ENCODE data around the gene TMEM147.

DNA sequence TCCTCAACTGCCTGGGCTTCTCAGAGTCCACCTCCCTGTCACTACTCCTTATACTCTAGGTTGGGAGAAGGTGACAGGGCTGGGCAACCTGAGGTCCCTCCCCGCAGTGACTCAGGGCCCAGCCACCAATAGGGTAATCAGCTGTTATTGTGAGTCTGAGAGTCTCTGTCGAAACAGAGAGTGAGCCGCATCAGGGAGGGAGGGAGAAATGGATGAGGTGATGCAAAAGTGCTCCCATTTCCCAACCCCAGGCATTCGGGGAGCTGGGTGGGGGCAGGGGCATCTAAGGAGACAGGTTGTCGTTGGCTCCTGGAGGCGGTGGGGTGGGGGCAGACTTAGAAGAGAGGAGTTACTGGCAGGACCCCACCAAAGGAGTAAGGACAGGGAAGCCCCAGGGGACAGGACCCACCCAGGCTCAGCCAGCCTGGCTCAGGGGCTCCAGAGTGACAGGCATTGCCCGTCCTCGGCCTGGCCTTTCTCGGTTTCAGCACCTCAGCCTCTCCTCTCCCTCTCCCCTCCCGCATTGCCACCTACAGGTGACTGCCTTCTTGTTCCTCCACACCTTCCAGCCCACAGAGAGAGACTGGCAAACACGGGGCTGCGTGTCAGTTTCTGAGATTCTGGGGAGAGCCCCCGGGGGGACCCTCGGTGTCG lies 31.7 kb upstream of the TMEM147 start, which contains the start of gene DMKN:
- TF ChIP-seq, protein P1, sequence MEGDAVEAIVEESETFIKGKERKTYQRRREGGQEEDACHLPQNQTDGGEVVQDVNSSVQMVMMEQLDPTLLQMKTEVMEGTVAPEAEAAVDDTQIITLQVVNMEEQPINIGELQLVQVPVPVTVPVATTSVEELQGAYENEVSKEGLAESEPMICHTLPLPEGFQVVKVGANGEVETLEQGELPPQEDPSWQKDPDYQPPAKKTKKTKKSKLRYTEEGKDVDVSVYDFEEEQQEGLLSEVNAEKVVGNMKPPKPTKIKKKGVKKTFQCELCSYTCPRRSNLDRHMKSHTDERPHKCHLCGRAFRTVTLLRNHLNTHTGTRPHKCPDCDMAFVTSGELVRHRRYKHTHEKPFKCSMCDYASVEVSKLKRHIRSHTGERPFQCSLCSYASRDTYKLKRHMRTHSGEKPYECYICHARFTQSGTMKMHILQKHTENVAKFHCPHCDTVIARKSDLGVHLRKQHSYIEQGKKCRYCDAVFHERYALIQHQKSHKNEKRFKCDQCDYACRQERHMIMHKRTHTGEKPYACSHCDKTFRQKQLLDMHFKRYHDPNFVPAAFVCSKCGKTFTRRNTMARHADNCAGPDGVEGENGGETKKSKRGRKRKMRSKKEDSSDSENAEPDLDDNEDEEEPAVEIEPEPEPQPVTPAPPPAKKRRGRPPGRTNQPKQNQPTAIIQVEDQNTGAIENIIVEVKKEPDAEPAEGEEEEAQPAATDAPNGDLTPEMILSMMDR (IDR thresholded peaks at IDR 0.05): no peak
- no peak for TF ChIP-seq POLR2AphosphoS5 (IDR thresholded peaks at IDR 0.05)
- TF ChIP-seq EP300 (IDR thresholded peaks at IDR 0.05): no peak
